GM23248 (cell line): ENCODE measurements around the gene ATE1.

Experiments used
- EZH2 ChIP-seq: fragments of 200-600 bp; sonication (generic); IDR thresholded peaks from 2 replicates; pipeline ENCODE4 v1.6.1; 2018; ENCODE audit warnings: antibody characterized with exemption, mild to moderate bottlenecking; ENCODE audit not compliant: insufficient read depth, poor library complexity, severe bottlenecking
- EZH2phosphoT487 ChIP-seq: fragments of 200-600 bp; sonication (generic); IDR thresholded peaks from 2 replicates; pipeline ENCODE4 v1.6.1; 2018; ENCODE audit warnings: antibody characterized with exemption, moderate library complexity, mild to moderate bottlenecking, low read depth; ENCODE audit not compliant: insufficient read depth

GRCh38 chr10:121800831-121801230 lies 127.0 kb downstream of the ATE1 start:
- TF ChIP-seq EZH2phosphoT487 (no peak), EZH2 (no peak)
